Dermis lymphatic vessel endothelial cell (primary cell): ENCODE data around the gene GABRG1. TPM values are rescaled to one million over a fixed set of nuclear protein-coding genes. Genes with fewer than 3 reads are reported as not detected.

Experiments
- total RNA-seq: library from RNA; depleted of rRNA; stranded (reverse); fragments of >200 nt; gene quantifications from 2 replicates; pipeline ENCODE4 v1.2.1, GENCODE V29; 2014

GABRG1 gene
- not detected in 2 replicates for total RNA-seq

DNA sequence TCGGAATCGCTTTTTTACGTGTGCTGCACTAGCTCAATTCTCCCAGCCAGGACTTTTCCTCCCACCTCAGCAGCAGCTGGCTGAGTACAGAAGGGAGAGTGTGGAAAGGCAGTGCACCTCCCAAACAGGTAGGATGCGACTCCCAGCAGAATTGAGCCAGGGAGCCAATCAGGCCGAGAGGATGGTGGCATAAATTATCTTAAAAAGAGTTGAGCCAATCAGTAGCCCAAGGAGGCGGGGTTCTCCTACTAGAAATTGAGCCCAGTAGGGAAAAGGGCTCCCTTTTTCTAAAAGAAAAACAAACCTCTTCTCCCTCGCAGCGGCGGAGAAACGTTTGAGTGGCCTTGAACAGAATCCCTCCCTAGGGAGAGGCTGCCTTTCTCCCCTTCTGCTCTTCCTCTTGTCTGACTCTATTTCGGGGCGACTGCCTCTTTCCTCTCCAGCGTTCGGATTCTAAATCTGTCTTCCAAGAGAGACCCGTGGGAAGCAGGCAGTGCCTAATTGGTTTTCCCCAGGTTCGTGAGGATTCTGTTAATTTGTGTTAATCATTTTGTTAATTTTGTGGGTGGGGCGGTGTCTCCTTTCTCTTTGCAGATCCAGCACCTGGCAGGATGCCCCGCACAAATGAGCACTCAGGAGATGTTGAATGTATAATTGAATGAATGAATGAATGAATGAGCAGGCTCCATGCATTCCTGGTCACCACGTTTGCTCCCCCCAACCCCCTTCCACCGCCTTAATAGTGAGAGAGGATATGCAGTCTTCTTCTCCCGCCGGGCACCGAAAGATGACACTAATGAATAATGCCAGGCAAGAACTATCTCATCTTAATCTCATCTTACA lies at the start of gene GABRG1:
GABRG1 (minus strand) TSS at position 142 of the 843 bp plus-strand sequence; CDS start at position 1, 141 bp downstream.

